Daoy (cell line): ENCODE measurements around the gene WBP2NL. TPM values are rescaled to one million over a fixed set of nuclear protein-coding genes. Genes with fewer than 3 reads are reported as not detected.
"Not testable (repeated sequence)": the region's sequence is repeated elsewhere in the genome, so short reads cannot be mapped to it uniquely, and the experiment has no call there.

ENCODE experiments used
- DNase-seq: peaks from one replicate; pipeline ENCODE4 v3.0.0-alpha.2; 2015; ENCODE audit warnings: low read depth
- total RNA-seq: library from RNA; depleted of rRNA; stranded (reverse); fragments of >200 nt; shearing (Covaris generic); gene quantifications from 2 replicates; pipeline ENCODE4 v1.2.3, GENCODE V29; 2014

WBP2NL gene
- total RNA-seq, 1 experiment from 2014 or later = not detected

DNA sequence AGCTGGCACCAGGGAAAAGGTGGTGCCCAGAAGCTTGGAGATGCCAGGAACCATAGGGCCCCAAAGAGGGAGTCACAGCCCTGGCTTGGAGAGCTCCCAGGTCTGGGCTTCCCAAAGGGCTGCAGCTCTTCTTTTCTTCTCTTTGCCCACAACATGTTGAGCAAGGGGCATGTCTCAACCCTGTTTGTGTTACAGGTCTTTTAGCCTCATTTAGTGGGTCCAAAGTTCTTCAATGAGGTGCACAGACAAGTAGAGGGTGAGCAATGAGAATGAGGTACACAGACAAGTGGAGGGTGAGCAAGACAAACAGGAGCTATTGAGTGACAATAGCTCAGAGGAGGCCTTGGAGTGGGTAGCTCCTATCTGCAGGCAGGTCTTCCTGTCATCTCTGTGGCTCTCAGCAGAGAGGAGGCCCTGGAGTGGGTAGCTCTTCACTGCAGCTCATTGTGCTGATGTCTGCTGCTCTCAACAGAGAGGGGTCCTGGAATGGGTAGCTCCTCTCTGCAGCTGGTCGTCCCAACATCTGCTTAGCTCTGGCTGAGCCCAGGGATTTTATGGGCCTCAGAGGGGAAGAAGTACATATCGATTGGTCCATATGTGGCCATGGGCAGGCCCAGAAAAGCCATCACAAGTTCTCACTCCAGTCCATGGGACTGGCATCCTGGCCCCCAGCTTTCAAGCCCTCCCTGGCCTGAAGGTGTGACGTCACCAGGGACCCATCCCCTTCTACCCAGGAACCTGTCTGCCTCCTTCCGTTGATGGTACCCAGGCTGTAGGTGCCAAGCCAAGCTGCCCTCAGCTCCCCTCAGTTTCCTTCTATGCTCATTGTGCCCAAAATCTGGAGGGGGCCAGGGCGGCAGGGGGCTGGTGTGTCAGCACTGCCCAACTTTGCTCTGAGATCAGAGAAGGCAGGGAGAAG, 34.9 kb downstream of the WBP2NL start:
- DNase-seq = no peak

DNA sequence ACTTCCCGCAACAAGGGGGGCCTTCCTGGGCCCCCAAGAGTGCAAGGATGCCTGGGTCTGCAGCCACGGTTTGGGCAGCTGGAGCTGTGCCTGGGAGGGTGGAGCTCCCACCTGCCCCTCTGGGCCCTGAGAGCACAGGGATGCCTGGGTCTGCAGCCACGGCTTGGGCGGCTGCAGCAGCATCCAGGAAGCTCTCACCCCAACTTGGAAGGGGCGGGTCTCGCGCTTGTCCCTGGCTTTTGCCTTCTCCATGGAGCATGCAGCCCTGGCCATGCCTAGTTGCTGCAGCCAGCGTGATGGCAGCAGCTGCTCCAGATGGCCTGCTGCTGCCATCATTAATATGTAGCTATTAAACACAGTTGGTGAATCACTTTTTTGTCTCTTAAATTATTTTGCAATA, 36.7 kb downstream of the WBP2NL start:
- DNase-seq = no peak

DNA sequence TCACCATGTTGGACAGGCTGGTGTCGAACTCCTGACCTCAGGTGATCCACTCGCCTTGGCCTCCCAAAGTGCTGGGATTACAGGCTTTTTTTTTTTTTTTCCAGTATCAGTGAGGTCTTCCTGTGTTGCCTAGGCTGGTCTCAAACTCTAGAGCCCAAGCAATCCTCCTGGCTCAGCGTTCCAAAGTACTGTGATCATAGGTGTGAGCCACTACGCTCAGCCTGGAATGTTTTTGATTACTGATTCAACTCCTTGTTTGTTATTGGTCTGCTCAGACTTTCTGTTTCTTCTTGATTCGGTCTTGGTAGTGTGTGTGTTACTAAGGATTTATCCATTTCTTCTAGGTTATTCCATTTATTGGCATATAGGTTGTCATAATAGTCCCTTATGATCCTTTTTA, 40.7 kb downstream of the WBP2NL start:
- no peak for DNase-seq

DNA sequence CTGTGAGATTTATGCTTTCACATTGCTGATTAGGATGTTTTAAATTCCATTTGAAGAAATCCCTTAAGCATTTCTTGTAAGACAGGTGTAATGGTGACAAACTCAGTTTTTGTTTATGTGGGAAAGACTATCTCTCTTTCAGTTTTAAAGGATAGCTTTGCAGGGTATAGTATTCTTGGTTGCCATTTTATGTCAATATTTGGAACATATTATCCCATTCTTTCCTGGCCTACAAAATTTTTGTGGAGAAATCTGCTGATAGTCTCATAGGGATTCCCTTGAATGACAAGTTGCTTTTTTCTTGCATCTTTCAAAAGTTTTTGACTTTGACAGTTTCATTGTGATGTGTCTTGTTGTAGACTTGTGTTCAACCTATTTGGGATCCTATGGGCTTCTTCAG, 43.2 kb downstream of the WBP2NL start:
- no peak for DNase-seq

DNA sequence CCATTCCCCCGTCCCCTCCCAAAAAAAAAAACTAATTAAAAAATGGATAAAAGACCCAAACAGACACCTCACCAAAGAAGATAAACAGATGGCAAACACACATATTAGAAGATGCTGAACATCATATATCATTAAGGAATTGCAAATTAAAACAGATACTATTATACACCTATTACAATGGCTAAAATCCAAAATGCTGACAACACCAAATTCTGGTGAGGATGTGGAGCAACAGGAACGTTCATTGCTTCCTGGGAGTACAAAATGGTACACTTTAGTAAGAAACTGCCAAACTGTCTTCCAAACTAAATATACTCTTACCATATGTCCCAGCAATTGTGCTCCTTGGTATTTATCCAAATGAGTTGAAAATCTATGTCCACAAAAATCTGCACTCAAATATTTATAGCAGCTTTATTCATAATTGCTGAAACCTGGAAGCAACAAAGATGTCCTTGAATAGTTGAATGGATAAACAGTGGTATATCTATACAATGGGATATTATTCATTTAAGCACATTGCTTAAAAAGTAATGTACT, 52.1 kb downstream of the WBP2NL start:
- no peak for DNase-seq

DNA sequence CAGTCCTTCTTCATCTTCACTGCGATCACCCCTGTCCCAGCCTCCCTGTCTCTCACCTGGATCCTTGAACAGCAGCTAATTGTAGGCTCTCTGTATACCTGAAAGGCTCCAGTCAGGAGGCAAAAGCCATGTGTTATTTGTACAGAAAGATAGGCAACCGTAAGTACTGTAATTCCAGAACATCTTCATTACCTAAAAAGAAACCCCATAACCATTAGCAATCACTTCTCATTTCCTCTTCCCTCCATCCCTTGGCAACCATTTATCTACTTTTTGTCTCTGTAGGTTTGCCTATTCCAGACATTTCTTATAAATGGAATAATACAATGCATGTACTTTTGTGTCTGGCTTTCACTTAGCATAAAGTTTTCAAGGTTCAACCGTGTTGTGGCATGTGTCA, 54.2 kb downstream of the WBP2NL start:
- DNase-seq = no peak

DNA sequence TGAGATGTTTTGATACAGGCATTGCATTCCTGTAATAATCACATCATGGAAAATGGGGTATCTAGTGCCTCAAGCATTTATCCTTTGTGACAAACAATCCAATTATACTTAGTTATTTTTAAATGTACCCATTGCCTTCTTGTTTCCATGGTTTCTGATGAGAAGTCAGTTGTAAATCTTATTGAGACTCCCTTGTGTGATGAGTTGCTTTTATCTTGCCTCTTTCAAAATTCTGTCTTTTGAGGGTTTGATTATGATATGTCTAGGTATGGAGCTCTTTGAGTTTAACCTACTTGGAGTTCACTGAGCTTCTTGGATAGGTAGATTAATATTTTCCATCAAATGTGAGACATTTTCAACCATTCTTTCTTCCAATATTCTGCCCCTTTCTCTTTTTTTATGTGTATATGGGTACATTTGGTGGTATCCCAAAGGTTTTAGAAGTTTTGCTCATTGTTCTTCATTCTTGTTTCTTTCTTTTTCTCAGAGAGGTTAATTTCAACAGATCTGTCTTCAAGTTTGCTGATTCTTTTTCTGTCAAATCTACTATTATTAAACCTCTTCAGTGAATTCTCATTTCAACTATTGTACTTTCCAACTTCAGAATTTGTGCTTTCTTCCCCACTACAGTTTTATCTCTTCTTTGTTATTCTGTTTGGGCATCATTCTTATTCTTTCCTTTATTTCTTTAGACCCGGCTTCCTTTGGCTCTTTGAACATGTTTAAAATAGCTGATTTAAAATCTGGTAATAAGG, 58.3 kb downstream of the WBP2NL start:
- no peak for DNase-seq

DNA sequence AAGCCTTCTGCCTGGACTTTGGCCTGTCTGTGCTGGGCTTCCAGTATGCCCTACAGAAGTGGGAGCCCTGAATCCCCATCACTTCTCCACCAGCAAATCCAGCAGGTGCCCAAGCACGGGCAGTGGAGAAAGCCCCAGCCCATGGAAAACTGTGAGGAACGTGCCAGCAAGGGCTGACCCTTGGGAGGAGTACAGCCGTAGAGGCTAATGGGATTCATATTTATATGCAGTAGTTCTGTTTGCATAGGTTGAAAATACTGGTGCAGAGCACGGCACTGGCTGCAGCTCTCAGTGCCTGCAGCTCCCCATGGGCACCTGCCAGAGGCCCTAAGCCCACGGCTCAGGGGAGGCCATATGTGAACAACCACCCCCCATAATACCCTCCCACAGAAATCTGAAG, 61.9 kb downstream of the WBP2NL start:
- no peak for DNase-seq

DNA sequence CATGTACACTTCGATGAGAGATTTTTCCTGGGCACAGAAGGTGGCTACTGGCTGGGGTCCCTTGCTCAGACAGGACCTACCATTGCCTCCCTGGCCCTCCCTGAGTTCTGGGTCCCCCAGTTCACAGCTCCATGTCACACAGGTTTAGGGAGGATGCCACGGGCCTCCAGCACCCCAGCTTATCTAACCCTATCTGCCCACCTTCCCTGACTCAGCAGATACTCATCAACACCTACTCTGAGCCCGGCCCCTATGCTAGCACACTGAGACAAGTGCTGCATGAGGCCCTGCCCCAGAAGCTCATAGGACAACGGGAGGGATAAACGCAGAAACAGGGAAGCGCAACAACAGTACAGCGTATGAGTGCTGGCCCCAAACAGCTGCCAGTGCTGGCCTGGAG, 62.5 kb downstream of the WBP2NL start:
- no peak for DNase-seq

DNA sequence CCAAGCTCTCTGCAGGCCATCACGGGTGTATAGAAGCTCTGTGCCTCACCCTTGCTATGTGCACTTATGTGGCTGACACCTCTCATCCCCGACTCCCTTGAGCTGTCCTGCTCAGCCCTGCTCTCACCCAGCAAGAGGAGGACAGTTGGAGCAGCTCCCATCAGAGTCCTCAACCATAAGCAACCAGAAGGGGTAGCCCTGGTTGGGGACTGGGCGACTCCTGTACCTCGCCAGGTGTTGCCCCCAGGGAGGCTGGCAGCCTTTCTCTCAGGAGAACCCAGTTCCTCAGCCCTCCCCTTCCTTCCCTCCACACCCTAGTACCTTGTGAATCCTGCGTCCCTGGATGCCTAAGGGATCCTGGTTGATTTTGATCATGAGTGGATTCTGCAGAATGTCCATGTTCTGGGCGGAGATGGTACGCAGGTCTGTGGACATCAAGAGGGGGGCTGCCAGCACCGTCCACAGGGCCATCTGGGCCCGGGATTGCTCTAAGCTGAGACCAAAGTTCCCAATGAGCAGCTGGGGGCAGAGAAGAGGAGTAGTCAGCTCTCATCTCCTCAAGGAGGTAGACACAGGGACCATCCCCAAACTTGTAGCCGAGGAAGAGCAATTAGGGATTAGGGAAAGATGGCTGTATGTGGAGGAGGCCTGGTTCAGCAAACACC, 64.0 kb downstream of the WBP2NL start:
- DNase-seq = no peak

DNA sequence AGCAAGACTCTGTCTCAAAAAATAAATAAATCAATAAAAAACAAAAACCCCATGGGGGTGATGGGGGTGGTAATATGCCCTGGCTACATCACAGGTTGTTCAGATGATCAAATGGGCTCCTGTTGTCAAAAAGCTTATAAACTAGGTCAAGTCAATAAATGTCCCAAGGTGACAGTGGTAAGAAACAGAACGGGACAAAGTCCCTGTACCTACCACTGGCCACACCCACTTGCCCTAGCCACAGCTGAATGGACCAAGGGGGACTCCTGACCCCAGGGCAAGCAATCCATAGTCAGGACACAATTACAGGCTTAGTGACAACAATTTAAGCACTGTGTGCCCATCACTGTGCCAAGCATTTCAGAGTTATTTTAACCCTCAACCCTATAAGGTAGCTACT, 66.0 kb downstream of the WBP2NL start:
- no peak for DNase-seq

DNA sequence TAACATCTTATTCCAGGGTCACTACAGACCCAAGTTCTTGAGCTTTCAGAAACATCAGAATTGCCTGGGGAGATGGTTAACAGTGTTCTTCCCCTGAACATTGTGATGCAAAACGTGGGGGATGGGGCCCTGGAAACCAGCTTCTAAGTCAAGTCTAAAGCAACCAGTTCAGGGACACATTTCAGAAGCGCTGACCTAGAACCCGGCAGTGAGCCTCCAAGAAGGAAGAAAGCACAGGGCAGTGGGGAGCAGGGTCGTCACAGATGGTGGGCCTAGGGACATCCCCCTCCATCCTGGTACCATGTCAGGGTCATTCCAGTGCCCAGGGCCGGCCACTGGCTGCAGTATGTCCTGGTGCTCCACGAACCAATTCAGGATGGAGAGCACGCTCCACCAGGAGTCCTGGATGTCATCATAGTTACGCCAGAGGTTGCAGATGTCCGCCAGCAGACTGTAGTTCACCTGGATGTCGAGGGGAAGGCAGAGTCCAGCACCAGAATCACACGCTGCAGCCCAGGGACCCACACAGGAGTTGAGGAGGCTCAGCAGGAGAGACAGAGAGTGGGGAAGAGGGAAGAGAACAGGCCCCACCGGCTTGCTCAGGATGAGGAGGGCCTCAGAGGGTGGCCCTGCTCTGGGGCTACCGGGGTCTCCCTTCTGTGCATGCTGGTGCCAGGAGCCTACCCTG, 67.0 kb downstream of the WBP2NL start:
- no peak for DNase-seq

DNA sequence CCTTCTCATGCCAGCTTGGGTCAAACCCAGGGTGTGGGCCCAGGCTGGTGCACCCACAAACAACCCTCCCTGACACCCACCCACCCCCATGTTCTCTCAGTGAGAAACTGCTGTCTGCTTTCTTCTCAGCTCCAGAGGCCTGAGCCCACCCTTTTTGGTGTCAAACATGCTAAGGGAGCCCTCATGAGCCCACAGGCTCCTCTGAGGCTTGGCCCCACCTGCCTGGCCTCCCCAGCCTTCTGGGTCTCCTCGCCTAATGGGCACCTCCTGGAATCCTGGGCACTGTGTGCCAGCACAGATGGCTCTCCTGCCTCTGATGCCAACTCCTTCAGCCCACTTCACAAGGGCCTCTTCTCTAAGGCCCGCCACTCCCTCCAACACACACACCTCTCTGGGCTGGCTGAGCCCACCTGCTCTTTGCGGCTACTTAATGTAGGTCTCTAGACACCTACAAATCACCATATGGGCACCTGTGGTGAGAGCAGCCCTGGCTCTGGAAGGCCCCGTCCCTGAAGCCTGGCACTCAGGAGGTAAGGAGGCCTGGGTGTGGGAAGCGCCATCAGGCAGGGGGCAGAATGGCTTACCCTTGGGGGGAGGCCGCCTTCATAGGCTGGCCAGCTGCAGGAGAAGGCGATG, 67.7 kb downstream of the WBP2NL start:
- no peak for DNase-seq

DNA sequence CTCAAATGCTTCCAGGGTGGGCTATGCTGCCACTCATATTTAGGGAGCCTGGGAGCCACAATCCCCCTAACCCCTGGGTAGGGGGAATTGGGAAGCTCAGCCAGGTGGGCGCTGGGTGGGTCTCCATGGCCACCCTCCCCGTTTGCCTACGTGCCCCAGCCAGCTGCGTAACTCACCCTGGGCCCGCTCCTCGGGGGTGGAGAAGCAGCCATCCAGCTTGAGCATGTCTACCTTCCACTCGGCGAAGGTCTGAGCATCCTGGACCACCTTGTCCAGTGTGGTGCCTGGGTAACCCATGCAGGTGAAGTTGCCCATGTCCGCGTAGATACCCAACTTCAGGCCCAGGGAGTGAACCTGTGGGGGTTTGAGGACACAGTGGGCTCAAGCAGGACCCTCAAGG, 68.3 kb downstream of the WBP2NL start:
- no peak for DNase-seq

DNA sequence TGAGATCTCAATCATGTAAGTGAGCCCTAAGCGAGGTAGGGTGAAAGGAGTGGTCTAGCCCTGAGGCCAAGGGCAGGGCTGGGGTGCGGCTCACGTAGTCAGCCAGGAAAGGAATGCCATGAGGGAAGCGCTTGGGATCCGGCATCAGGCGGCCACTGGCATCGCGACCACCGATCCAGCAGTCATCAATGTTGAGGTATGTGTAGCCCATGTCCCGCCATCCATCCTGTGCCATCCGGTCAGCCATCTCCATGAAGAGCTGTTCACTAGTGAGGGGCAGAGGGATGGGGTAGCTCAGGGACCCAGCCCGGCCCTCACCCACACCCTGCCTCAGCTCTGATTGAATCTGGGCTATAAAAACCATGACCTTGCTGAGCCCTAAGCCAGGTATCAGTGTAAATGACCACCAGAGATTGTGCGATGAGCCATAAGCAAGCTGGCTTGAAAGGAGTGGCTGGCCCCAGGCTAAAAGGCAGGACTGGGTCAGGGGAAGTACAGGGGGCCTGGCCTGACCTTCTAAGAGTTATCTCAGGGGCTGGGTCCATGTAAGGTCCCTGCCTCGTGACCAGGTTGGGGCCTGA, 69.2 kb downstream of the WBP2NL start:
- no peak for DNase-seq

DNA sequence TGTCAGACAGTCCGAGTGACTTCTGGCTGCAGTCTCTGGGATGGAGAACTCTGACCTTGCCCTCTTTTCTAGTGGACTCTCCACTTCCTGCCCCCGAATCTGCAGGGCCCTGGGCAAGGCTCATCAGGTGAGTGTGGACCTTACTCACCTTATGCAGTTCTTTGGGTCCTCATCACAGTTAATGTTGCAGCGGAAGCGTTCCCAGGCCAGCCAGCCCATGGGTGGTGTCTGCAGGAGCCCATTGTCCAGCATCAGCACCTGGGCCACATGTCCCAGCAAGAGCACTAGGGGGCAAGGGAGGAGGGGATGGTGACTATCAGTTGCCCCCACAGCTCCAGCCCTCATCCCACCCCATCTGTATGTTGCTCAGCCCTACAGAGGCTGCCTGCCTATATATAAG, 69.7 kb downstream of the WBP2NL start:
- no peak for DNase-seq

DNA sequence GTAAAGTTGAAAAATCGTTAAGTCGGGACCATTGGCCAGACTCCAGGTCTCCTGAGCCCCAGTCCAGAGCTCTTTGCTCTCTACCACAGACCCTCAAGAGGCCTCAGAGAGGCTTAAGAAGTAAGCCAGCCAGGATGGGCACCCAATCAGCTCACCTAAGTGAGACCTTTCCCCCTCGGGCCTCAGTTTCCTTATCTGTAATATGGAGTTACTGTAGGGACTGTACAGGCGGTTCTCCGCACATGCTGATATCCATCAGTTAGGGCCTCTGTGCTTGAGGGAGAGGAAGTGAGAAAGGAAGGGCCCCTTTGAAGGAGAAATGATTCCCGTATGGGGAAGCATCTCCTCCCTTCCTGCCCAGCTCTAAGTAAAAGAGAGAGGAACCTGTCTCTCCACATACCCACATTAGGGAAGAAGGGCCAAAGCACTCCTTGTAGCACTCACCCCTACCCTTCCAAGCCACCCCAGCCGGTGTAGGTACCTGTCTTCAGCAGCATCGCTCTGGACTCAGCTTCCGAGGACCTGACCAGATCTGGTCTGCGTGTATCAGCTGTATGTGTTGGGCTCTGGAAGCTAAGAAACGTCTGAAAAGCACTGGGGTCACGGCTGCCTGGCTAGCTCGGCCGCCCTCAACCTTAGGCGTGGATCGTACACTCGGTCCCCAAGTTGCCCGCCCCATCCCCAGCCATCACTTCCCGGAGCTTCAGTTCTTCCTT, 71.4 kb downstream of the WBP2NL start:
- no peak for DNase-seq

DNA sequence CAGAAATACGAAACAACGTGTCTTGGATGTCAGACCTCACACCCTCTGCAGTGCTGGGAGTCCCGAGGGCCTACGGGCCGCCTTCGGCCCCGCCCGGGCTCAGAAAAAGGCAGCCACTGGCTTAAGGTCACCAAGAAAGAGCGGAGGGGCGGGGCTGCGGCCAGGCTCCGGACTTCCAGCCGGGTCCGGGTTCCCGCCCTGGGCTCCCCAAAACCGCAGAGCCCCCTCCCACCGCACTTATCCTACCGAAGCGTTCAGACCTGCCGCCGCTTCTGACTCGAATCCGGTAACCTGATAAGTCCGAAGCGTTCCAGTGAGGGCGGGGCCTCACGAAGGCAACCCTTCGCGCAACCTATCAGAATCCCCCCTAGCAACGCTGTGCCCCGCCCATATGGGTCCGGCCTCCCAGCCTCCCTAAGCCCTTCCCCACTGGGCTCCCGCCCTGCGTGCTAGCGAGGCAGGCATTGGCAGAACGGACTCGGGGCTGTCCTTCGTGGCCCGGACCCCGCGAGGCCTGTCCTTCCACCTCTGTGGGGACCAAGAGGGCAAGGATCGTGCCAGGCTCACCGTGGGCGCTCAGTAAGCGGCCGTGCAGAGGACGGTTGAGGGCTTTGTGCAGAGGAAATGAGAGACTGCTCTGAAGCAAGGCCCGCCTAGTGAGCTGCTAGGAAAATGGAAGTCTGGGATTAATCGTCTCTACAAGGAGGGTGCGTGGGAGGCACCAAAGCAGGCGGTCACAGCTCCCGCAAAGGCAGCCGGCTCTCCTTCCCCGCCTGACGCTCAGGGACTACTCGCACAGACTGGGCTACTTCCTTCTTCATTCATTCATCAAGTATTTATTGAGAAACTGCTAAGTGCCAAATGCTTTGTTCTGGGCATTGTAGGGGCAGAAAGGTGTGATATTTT, 72.2 kb downstream of the WBP2NL start, which contains the start of gene NAGA:
Gene NAGA, minus strand, starts transcription at position 296 of the 906 bp plus-strand sequence. CDS start 515 bp downstream, outside the sequence.
- DNase-seq = peak; percentile 97

DNA sequence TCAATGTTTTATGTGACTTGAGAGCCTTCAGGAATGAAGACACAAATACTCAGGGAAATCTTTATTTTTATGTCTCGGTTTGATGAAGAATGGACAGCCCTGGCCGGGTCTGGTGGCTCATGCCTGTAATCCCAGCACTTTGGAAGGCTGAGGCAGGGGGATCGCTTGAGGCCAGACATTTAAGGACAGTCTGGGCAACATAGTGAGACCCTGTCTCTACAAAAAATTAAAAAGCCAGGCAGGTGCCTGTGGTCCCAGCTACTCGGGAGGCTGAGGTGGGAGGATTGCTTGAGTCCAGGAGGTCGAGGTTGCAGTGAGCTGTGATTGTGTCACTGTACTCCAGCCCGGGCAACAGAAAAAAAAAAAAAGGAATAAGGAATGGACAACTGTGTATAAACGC, 72.9 kb downstream of the WBP2NL start:
- not testable (repeated sequence) for DNase-seq
